Measurements from ENCODE around the gene MACROD2. TPM values are rescaled to one million over a fixed set of nuclear protein-coding genes. Genes with fewer than 3 reads are reported as not detected.

Gene MACROD2
- polyA plus RNA-seq, 1 donor from 2014 or later: 23.2 TPM

- Histone ChIP-seq H4K20me1 (ENCODE audit: insufficient read depth) (no peaks in the 10 kb centered on the region), H3F3A (ENCODE audit: insufficient read depth, low read length, poor library complexity, severe bottlenecking) (no peaks in the 10 kb centered on the region), H3K4me2 (ENCODE audit: low read length) (no peak overlapping the region), H3K9me3 (ENCODE audit: low read length) (no peaks in the 10 kb centered on the region), H3K9ac (ENCODE audit: low read length) (no peak overlapping the region), H3K36me3 (ENCODE audit: insufficient read depth, low read length) (no peaks in the 10 kb centered on the region), H2AFZ (ENCODE audit: low read depth, low read length) (no peak overlapping the region), H3K9me2 (ENCODE audit: insufficient read depth, low read length) (no peaks in the 10 kb centered on the region), H3K27me3 (ENCODE audit: insufficient read depth, low read depth, low read length) (no peaks in the 10 kb centered on the region), H3K4me3 (ENCODE audit: low read length) (no peak overlapping the region), H3K79me2 (replicated peaks; ENCODE audit: insufficient read depth, low read length) (no peaks in the 10 kb centered on the region), H3K27ac (ENCODE audit: low read length) (no peak overlapping the region)
- TF ChIP-seq RAD21 (conservative IDR thresholded peaks at IDR 0.05) (no peak), TAF1 (IDR thresholded peaks at IDR 0.05; ENCODE audit: low read depth) (no peak), EZH2 (IDR thresholded peaks at IDR 0.05; ENCODE audit: borderline replicate concordance, insufficient read depth, low read length, poor library complexity, severe bottlenecking) (no peak), SMC3 (conservative IDR thresholded peaks at IDR 0.05; ENCODE audit: poor library complexity) (no peak), CTCF (IDR thresholded peaks at IDR 0.05; ENCODE audit: poor library complexity, severe bottlenecking) (no peak), MXI1 (conservative IDR thresholded peaks at IDR 0.05; ENCODE audit: poor library complexity, severe bottlenecking) (no peak), POLR2AphosphoS5 (IDR thresholded peaks at IDR 0.05) (no peak)
These were observed 2069.8 kb downstream of the MACROD2 start for GRCh38 chr20:16064989-16065707.

- H4K20me1 ChIP-seq (ENCODE audit: insufficient read depth): no peaks in the 10 kb centered on the region
- H3K79me2 ChIP-seq (replicated peaks; ENCODE audit: insufficient read depth, low read length): no peaks in the 10 kb centered on the region
- no peaks in the 10 kb centered on the region for H3K9me3 ChIP-seq (ENCODE audit: low read length)
- H3K4me3 ChIP-seq (ENCODE audit: low read length): no peak overlapping the region
- H3F3A ChIP-seq (ENCODE audit: insufficient read depth, low read length, poor library complexity, severe bottlenecking): no peaks in the 10 kb centered on the region
- no peak overlapping the region for H3K4me2 ChIP-seq (ENCODE audit: low read length)
- no peaks in the 10 kb centered on the region for H3K9me2 ChIP-seq (ENCODE audit: insufficient read depth, low read length)
- H3K27me3 ChIP-seq (ENCODE audit: insufficient read depth, low read depth, low read length): no peaks in the 10 kb centered on the region
- H2AFZ ChIP-seq (ENCODE audit: low read depth, low read length): no peak overlapping the region
- TF ChIP-seq SMC3 (conservative IDR thresholded peaks at IDR 0.05; ENCODE audit: poor library complexity): no peak
- TF ChIP-seq REST (IDR thresholded peaks at IDR 0.05; ENCODE audit: borderline replicate concordance): no peak
- TF ChIP-seq CTCF (IDR thresholded peaks at IDR 0.05; ENCODE audit: poor library complexity, severe bottlenecking): no peak
- TF ChIP-seq EZH2 (IDR thresholded peaks at IDR 0.05; ENCODE audit: borderline replicate concordance, insufficient read depth, low read length, poor library complexity, severe bottlenecking): no peak
- TF ChIP-seq MXI1 (conservative IDR thresholded peaks at IDR 0.05; ENCODE audit: poor library complexity, severe bottlenecking): no peak
- no peak for TF ChIP-seq EP300 (conservative IDR thresholded peaks at IDR 0.05; ENCODE audit: poor library complexity, severe bottlenecking)
- TF ChIP-seq RAD21 (conservative IDR thresholded peaks at IDR 0.05): no peak
- TF ChIP-seq TAF1 (IDR thresholded peaks at IDR 0.05; ENCODE audit: low read depth): no peak
- no peak for TF ChIP-seq POLR2AphosphoS5 (IDR thresholded peaks at IDR 0.05)
- H3K9ac ChIP-seq (ENCODE audit: low read length): no peak overlapping the region
- H3K27ac ChIP-seq (ENCODE audit: low read length): no peak overlapping the region
- H3K36me3 ChIP-seq (ENCODE audit: insufficient read depth, low read length): no peaks in the 10 kb centered on the region
These were observed 2071.3 kb downstream of the MACROD2 start for GRCh38 chr20:16066571-16066970.
